Retinal pigment epithelial cell (primary cell): Measurements from ENCODE around the gene TCF25.
"Not testable (repeated sequence)": the region's sequence is repeated elsewhere in the genome, so short reads cannot be mapped to it uniquely, and the experiment has no call there.

ENCODE experiments used
- DNase-seq: peaks from one replicate; pipeline ENCODE4 v3.0.0-alpha.2; 2010; ENCODE audit warnings: low read depth
- H3K4me3 ChIP-seq: 2 replicates; pipeline ENCODE4 v1.5.1; 2011; ENCODE audit warnings: mild to moderate bottlenecking, low read length, control low read depth, moderate library complexity
- TF ChIP-seq, protein P1 (sequence below): conservative IDR thresholded peaks from 2 replicates; pipeline ENCODE4 v1.5.1; 2011; ENCODE audit warnings: low read depth, low read length, control low read depth, inconsistent platforms

Gene TCF25

DNA sequence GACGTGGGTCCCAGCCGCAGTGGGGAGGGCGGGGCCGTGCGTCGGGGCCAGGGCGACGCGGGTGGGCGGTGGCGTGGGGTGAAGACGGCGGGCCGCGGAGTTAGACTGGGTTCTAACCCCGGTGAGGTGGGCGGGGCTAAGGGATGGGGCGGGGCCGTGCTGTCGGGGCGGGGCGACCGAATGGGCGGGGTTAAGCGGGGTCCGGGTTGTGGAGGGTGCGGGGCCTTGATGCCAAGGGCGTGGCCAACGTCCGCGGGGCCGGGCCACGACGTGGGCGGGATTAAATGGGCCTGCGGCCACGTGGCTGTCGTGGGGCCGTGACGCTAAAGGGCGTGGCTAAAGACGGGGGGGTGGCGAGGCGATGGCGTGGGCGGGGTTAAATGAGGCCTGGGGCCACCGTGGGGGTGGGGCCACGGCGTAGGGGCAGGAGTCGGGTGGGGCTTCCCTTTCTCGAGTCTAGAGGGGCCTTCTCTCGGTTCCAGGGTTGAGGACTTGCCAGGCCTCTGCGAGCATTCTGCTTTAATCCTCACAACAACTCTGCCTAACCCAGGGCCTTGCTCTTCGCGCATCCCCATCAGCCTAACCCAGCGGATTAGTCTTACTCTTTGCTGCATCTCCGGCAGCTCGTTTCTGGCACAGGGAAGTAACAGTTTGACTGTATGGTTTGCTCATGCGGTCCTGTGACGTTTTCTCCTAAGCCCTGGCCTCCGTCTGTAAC, 739 bp downstream of the TCF25 start:
- DNase-seq = peak; percentile 67
- H3K4me3 ChIP-seq = peak overlapping the region; percentile 80
- TF ChIP-seq, protein P1, sequence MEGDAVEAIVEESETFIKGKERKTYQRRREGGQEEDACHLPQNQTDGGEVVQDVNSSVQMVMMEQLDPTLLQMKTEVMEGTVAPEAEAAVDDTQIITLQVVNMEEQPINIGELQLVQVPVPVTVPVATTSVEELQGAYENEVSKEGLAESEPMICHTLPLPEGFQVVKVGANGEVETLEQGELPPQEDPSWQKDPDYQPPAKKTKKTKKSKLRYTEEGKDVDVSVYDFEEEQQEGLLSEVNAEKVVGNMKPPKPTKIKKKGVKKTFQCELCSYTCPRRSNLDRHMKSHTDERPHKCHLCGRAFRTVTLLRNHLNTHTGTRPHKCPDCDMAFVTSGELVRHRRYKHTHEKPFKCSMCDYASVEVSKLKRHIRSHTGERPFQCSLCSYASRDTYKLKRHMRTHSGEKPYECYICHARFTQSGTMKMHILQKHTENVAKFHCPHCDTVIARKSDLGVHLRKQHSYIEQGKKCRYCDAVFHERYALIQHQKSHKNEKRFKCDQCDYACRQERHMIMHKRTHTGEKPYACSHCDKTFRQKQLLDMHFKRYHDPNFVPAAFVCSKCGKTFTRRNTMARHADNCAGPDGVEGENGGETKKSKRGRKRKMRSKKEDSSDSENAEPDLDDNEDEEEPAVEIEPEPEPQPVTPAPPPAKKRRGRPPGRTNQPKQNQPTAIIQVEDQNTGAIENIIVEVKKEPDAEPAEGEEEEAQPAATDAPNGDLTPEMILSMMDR = no peak

DNA sequence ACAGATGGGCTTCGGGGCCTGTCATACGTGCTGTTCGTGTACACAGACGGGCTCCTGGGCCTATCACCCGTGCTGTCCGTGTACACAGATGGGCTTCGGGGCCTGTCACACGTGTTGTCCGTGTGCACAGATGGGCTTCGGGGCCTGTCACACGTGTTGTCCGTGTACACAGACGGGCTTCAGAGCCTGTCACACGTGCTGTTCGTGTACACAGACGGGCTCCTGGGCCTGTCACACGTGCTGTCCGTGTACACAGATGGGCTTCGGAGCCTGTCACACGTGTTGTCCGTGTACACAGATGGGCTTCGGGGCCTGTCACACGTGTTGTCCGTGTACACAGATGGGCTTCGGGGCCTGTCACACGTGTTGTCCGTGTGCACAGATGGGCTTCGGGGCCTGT, 5.7 kb downstream of the TCF25 start:
- not testable (repeated sequence) for H3K4me3 ChIP-seq, DNase-seq

DNA sequence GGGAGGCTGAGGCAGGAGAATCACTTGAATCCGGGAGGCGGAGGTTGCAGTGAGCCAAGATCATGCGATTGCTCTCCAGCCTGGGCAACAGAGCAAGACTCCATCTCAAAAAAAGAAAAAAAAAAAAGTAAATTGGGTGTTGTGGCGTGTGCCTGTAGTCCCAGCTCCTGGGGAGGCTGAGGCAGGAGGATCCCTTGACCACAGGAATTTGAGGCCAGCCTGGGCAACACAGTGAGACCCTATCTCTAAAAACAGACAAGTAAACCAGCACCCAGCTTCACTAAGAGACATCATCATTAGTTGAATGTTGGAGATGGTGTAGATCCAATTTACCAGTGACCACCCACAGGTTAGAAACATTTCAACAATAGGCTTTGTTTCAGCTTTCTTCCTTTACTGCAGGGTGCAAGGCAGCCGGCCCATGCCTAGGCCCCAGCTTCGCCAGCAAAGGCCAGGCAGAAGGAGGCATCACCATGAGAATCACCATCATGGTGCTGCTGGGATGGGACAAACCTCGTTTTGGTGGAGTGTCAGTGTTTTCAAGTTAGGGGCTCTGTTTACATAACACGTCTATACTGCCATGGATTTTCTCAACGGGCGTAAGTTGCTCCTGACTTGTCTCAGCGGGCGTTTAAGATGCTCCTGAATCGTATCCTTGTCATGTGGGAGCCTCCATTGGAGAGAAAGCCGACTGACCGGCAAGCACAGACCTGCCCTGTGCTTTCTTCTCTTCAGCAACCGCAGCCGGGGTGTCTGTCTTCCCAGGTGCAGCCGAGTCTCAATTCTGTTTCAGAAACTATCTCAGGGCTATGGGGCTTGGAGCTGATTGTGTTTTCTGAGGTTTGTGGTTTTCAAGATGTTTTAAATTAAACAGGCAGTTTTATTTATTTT, 7.3 kb downstream of the TCF25 start:
- TF ChIP-seq, protein P1 = no peak
- DNase-seq = no peak
- H3K4me3 ChIP-seq = no peak overlapping the region

DNA sequence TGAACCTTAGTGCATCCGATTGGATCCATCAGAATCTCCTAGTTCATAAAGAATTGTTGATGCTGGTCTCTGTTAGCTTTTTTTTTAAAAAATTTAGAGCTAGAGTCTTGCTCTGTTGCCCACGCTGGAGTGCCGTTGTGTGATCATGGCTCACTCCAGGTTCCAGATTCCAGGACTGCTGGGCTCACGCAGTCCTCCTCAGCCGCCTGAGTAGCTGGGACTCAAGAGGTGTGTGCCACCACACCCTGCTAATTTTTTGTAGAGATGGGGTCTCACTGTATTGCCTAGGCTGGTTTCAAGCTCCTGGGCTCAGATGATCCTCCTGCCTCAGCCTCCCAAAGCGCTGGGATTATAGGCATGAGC, 8.0 kb downstream of the TCF25 start:
- H3K4me3 ChIP-seq = no peak overlapping the region
- TF ChIP-seq, protein P1 = no peak
- no peak for DNase-seq

DNA sequence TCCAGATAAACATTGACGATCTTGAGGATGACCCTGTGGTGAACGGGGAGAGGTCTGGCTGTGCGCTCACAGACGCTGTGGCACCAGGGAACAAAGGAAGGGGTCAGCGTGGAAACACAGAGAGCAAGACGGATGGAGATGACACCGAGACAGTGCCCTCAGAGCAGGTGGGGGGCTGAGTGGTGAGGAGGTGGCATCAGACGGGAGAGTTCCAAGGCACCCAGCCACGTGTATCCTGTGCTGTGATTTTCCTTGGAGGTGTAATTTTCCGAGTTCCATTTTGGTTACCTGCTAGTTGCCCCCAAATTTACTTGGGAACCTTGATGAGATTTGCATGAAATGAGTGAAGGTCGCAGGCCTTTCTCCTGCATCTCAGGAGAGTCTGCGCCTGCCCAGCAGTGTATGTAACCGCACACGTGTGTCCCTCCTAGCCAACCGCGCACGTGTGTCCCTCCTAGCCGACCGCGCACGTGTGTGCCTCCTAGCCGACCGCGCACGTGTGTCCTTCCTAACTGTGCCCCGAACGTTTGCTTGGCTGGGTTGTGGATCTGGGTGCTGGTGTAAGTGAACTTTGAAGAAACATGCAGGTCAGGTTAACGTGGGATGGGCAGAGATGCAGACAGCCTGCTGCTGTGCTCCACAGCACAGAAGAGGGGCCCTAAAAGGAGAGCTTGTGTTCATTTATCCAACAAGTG, 10.1 kb downstream of the TCF25 start:
- DNase-seq = no peak
- no peak overlapping the region for H3K4me3 ChIP-seq
- TF ChIP-seq, protein P1 = no peak

DNA sequence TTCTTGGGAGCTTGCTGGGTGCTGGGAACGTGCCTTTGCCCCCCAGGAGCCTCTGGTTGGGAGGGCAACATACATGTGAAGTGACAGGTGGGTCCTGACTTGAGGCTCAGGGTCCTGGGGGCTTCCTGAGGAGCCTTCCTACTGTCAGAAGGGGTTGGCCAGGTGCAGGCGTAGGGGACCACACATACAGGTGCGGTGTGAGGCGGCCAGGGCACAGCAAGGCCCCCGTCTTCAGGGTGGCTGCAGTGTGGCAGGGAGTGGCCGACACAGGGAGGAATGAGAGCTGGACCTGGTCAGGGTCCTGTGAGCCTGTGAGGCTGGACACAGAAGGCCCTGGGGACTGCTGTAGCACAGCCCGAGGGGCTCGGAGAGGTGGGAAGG, 10.6 kb downstream of the TCF25 start:
- H3K4me3 ChIP-seq = no peak overlapping the region
- TF ChIP-seq, protein P1 = no peak
- no peak for DNase-seq

DNA sequence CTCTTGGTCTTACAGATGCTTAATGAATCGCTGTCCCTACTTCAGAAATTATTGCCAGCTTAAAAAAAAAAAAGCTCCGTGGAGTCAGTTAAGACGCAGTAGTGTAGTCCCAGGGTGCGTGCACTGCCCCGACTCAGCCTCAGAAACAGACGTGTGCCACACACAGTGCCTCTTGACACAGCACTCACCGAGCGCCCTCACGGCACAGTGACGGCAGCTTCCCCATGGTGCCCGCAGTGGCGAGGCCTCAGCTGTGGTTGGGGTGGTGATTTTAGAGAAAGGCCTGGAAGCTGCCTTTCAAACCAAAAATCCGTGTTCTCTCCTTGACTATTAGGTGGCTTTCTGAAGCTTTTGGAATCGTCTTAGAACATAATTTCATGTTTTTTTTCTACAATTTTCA, 13.9 kb downstream of the TCF25 start:
- TF ChIP-seq, protein P1 = no peak
- no peak for DNase-seq
- H3K4me3 ChIP-seq = no peak overlapping the region
